Lung (tissue), 12 donors: Measurements from ENCODE around the gene EPHA6. TPM values are rescaled to one million over a fixed set of nuclear protein-coding genes. Genes with fewer than 3 reads are reported as not detected.

Experiments used
- ATAC-seq: fragments of 200-7000 bp; cut with Tn5 transposase; one replicate; pipeline ENCODE4 v1.9.1; 2020; ENCODE audit warnings: moderate number of reproducible peaks; ENCODE audit not compliant: insufficient read depth, low FRiP score
- DNase-seq, 3 donors: peaks; one replicate each; pipeline ENCODE4 v3.0.0-alpha.2; 2013 to 2017
- H3K27ac ChIP-seq, 2 donors: one replicate each; pipeline ENCODE4 v1.5.1; 2013; ENCODE audit warnings: mild to moderate bottlenecking in 2 of 2, moderate library complexity in 2 of 2, control low read depth in 1 of 2, inconsistent platforms in 1 of 2, low read depth in 1 of 2, low read length in 1 of 2
- H3K27me3 ChIP-seq, 3 donors: one replicate each; pipeline ENCODE4 v1.5.1; 2013; ENCODE audit warnings: low read length in 2 of 3; ENCODE audit not compliant: control insufficient read depth in 3 of 3, insufficient read depth in 3 of 3
- H3K36me3 ChIP-seq, 4 donors: one replicate each; pipeline ENCODE4 v1.5.1; 2013; ENCODE audit warnings: low read length in 4 of 4, mild to moderate bottlenecking in 1 of 4, moderate library complexity in 1 of 4; ENCODE audit not compliant: control insufficient read depth in 4 of 4, insufficient read depth in 4 of 4
- H3K4me1 ChIP-seq, 5 donors: one replicate each; pipeline ENCODE4 v1.5.1; 2013; ENCODE audit warnings: low read length in 5 of 5, mild to moderate bottlenecking in 2 of 5, moderate library complexity in 1 of 5; ENCODE audit not compliant: control insufficient read depth in 5 of 5, insufficient read depth in 5 of 5
- H3K4me3 ChIP-seq: one replicate; pipeline ENCODE4 v1.5.1; 2013; ENCODE audit warnings: mild to moderate bottlenecking, control low read depth, moderate library complexity
- H3K9ac ChIP-seq, 2 donors: one replicate each; pipeline ENCODE4 v1.5.1; 2013; ENCODE audit warnings: low read length in 2 of 2, control low read depth in 1 of 2; ENCODE audit not compliant: insufficient read depth in 1 of 2
- H3K9me3 ChIP-seq, 4 donors: one replicate each; pipeline ENCODE4 v1.5.1; 2013; ENCODE audit warnings: low read length in 3 of 4, mild to moderate bottlenecking in 1 of 4, moderate library complexity in 1 of 4; ENCODE audit not compliant: control insufficient read depth in 4 of 4, insufficient read depth in 3 of 4
- CTCF ChIP-seq: IDR thresholded peaks from 2 replicates; pipeline ENCODE4 v1.5.1; 2012; ENCODE audit warnings: mild to moderate bottlenecking; ENCODE audit errors: control extremely low read depth, extremely low read depth
- WGBS, 2 donors: extraction: QIAGEN DNeasy Blood & Tissue Kit; methylation state at CpG; one replicate each; pipeline ENCODE4 v1.1.7; 2013; 5-methylcytosine and 5-hydroxymethylcytosine counted together
- polyA plus RNA-seq, 2 donors: library from polyadenylated mRNA; stranded (reverse); fragments of 200-250 nt; gene quantifications; one replicate each; pipeline ENCODE4 v1.2.1, GENCODE V29; 2013
- total RNA-seq, 2 donors: library from RNA; depleted of rRNA in 1 of 2; stranded (reverse); fragments of >200 nt in 1 of 2; gene quantifications; one replicate each; pipeline ENCODE4 v1.2.1, GENCODE V29; 2014 to 2021
- donor health status: control.
- donor health status: control.
- donor health status: Bipolar disorder and iron deficiency.
- donor health status: healthy.
- donor health status: DM: yes; HTN: yes; CAD: no.

Gene EPHA6
- total and polyA plus RNA-seq, 4 donors: 0.31 to 1.3 TPM; not detected in 2

GRCh38 chr3:97711654-97712053, 897.3 kb downstream of the EPHA6 start:
- Histone ChIP-seq H3K4me3 (no peak overlapping the region), H3K36me3 (no peaks in the 10 kb centered on the region), H3K27ac (no peak overlapping the region), H3K9me3 (no peaks in the 10 kb centered on the region), H3K27me3 (no peaks in the 10 kb centered on the region), H3K9ac (no peak overlapping the region), H3K4me1 (peaks cover 0 to 3% (median 0%) of the 10 kb centered on the region in 5 donors)
- no peak for TF ChIP-seq CTCF
- no peak for ATAC-seq
- no peak for DNase-seq

GRCh38 chr3:97712919-97713318, 898.5 kb downstream of the EPHA6 start:
- Histone ChIP-seq H3K9me3 (no peaks in the 10 kb centered on the region), H3K36me3 (no peaks in the 10 kb centered on the region), H3K27ac (no peak overlapping the region), H3K27me3 (no peaks in the 10 kb centered on the region), H3K4me3 (no peak overlapping the region), H3K9ac (no peak overlapping the region), H3K4me1 (peaks cover 0 to 3% (median 0%) of the 10 kb centered on the region in 5 donors)
- ATAC-seq: no peak
- no peak for TF ChIP-seq CTCF
- 40 to 55% methylated on average over 3 of the region's 3 CpGs for WGBS, 2 donors
- DNase-seq: no peak

- TF ChIP-seq CTCF: no peak
- Histone ChIP-seq H3K9me3 (no peaks in the 10 kb centered on the region), H3K27me3 (no peaks in the 10 kb centered on the region), H3K4me3 (no peak overlapping the region), H3K9ac (no peak overlapping the region), H3K27ac (no peak overlapping the region), H3K36me3 (no peaks in the 10 kb centered on the region), H3K4me1 (peaks cover 0 to 3% (median 0%) of the 10 kb centered on the region in 5 donors)
- ATAC-seq (no peak), DNase-seq (no peak)
- WGBS, 2 donors: 59 to 84% methylated on average over 1 of the region's 1 CpG
Observed at GRCh38 chr3:97713634-97714033, 899.2 kb downstream of the EPHA6 start.

- WGBS, 2 donors: 4% methylated on average over 7 of the region's 7 CpGs
- Histone ChIP-seq H3K36me3 (no peaks in the 10 kb centered on the region), H3K4me3 (no peak overlapping the region), H3K27ac (no peak overlapping the region), H3K27me3 (no peaks in the 10 kb centered on the region), H3K9me3 (no peaks in the 10 kb centered on the region), H3K9ac (no peak overlapping the region), H3K4me1 (no peaks in the 10 kb centered on the region)
- ATAC-seq (peak; percentile 90), DNase-seq (peak; percentile 73 to 86 (median 80))
- TF ChIP-seq CTCF: peak; percentile 68
Observed at GRCh38 chr3:97719156-97719821, 904.9 kb downstream of the EPHA6 start.
